ENCODE data around the gene BHLHE40. TPM values are rescaled to one million over a fixed set of nuclear protein-coding genes. Genes with fewer than 3 reads are reported as not detected.

The BHLHE40 gene
- total RNA-seq, 1 donor: 22.9 TPM

DNA sequence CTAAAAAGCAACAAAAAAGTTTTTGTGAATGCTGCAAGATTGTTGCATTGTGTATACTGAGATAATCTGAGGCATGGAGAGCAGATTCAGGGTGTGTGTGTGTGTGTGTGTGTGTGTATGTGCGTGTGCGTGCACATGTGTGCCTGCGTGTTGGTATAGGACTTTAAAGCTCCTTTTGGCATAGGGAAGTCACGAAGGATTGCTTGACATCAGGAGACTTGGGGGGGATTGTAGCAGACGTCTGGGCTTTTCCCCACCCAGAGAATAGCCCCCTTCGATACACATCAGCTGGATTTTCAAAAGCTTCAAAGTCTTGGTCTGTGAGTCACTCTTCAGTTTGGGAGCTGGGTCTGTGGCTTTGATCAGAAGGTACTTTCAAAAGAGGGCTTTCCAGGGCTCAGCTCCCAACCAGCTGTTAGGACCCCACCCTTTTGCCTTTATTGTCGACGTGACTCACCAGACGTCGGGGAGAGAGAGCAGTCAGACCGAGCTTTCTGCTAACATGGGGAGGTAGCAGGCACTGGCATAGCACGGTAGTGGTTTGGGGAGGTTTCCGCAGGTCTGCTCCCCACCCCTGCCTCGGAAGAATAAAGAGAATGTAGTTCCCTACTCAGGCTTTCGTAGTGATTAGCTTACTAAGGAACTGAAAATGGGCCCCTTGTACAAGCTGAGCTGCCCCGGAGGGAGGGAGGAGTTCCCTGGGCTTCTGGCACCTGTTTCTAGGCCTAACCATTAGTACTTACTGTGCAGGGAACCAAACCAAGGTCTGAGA, 4.7 kb downstream of the BHLHE40 start:
- H3K4me3 ChIP-seq (ENCODE audit: low read depth, low read length): peak overlapping the region; percentile 99
- TF ChIP-seq, protein P1, sequence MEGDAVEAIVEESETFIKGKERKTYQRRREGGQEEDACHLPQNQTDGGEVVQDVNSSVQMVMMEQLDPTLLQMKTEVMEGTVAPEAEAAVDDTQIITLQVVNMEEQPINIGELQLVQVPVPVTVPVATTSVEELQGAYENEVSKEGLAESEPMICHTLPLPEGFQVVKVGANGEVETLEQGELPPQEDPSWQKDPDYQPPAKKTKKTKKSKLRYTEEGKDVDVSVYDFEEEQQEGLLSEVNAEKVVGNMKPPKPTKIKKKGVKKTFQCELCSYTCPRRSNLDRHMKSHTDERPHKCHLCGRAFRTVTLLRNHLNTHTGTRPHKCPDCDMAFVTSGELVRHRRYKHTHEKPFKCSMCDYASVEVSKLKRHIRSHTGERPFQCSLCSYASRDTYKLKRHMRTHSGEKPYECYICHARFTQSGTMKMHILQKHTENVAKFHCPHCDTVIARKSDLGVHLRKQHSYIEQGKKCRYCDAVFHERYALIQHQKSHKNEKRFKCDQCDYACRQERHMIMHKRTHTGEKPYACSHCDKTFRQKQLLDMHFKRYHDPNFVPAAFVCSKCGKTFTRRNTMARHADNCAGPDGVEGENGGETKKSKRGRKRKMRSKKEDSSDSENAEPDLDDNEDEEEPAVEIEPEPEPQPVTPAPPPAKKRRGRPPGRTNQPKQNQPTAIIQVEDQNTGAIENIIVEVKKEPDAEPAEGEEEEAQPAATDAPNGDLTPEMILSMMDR (IDR thresholded peaks at IDR 0.05; ENCODE audit: insufficient read depth, low read length): no peak
- peak; percentile 97 for DNase-seq (ENCODE audit: low read depth)

DNA sequence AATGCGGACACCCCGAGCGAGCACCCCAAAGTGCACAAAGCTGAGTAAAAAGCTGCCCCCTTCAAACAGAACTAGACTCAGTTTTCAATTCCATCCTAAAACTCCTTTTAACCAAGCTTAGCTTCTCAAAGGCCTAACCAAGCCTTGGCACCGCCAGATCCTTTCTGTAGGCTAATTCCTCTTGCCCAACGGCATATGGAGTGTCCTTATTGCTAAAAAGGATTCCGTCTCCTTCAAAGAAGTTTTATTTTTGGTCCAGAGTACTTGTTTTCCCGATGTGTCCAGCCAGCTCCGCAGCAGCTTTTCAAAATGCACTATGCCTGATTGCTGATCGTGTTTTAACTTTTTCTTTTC, 5.3 kb downstream of the BHLHE40 start:
- DNase-seq (ENCODE audit: low read depth): peak; percentile 50
- TF ChIP-seq, protein P1 (IDR thresholded peaks at IDR 0.05; ENCODE audit: insufficient read depth, low read length): no peak

DNA sequence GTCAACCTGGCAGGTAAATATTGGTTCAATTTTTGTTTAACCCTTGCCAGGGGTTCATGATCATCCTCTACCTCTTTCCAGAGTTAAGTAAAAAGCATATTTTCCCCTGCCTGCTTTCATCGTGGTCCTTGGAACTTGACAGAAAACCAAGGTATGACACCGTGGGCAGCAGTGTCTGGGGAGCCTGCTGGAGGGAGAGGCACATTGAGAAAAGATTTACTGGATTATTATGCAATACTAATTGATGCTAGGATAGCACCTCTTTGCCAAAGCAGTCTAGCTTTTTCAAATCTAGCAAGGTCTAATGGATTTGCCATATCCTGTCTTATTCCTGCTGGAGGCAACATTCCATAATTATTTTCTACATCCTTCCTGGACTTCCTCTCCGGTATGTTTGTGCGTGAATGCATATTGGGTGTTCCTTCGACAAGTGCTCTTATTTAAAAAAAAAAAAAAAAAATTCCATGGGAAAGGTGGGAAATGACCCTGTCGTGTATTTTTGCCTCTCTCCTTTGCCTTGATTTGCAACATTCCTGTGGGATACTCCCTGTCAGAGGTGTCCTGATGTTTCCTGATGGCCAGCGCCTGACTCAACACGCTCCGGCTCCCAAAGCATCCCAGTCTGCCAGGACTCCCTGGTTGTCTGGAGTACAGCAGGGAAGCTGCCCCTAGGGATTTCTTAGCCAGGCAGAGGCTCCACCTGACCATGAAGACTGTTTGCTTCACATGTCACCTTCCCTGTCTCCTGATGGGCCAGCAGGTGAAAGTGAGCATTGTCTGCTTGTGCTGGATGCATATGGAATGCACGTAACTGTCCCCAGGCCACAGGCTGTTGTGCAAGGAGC, 6.3 kb downstream of the BHLHE40 start:
- peak; percentile 72 for DNase-seq (ENCODE audit: low read depth)
- TF ChIP-seq, protein P1 (IDR thresholded peaks at IDR 0.05; ENCODE audit: insufficient read depth, low read length): peak; percentile 5
- no peak overlapping the region for H3K4me3 ChIP-seq (ENCODE audit: low read depth, low read length)

More for the DNA sequence above, 5.3 kb downstream of the BHLHE40 start:
- peak overlapping the region; percentile 99 for H3K4me3 ChIP-seq (ENCODE audit: low read depth, low read length)

DNA sequence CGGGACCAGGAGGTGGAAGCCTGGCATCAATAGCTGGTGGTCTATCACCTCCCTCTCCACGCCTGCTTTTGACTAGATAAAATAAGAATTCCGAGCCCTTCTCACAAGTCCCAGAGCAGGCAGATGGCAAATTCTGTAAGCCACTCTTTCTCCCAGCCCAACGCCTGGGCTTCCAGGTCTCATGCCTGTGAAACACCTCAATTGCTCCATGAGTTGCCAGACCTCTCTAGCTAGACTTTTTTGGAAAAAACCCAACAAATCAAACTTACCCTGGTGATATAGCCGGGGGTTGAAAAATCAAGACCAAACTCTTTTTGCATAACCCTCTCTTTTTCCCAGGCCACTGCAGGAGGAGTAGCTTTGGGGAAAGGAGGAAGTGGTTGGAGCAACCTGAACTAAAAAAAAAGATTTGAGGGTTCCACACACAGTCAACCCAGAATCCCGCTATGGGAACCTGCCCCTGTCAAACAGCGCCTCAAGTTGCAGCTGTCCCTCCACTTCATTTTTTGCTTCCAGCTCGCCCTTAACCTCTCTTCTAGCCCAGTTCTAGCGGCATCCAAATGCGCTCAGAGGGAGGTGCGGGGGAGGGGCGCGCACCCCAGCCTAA, 7.0 kb downstream of the BHLHE40 start:
- peak; percentile 59 for DNase-seq (ENCODE audit: low read depth)
- TF ChIP-seq, protein P1 (IDR thresholded peaks at IDR 0.05; ENCODE audit: insufficient read depth, low read length): no peak

DNA sequence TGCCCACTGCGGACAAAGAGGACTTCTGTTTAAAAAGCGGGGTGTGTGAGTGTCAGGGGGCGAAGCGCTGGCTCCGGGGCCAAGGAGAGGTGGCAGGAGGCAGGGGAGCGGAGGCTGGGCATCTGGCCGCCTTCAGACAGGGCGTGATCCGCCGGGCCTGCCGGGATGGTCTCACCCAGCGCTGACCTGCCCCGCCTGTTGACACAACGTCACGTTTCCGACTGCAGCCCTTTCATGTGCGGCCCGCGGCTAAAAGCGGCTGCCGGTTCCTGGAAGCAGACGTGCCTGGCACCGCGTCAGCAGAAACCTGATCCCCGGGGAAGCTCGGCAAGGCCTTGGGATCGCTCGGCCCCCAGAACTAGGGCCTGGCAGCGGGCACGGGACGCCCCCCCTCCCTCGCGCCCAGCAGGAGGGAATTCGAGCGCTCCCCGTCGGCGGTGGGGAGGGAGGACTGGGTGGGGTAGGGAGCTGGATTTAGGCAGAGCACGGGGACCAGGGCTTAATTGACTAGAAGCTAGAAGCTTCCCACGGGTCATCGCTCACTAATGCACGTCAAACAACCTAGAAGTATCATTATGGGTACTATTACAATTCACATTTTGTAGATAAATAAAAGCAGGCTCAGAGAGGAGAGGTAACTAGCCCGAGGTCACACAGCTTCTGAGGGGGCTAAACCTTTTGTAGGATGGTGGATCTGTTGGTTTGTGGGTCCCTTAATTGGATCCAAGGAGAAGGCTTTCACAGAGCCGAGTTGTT, 7.7 kb downstream of the BHLHE40 start:
- TF ChIP-seq, protein P1 (IDR thresholded peaks at IDR 0.05; ENCODE audit: insufficient read depth, low read length): peak; percentile 5
- H3K4me3 ChIP-seq (ENCODE audit: low read depth, low read length): peak overlapping the region; percentile 36
- peak; percentile 98 for DNase-seq (ENCODE audit: low read depth)

More for the DNA sequence above, 7.0 kb downstream of the BHLHE40 start:
- peak overlapping the region; percentile 36 for H3K4me3 ChIP-seq (ENCODE audit: low read depth, low read length)
